GM12892 (cell line): ENCODE measurements around the gene KREMEN2.

Experiments
- POLR2A ChIP-seq: IDR thresholded peaks from 2 replicates; pipeline ENCODE4 v1.6.1; 2011; ENCODE audit warnings: low read depth, low read length, control low read depth
- POLR2AphosphoS5 ChIP-seq: IDR thresholded peaks from 2 replicates; pipeline ENCODE4 v1.6.1; 2011; ENCODE audit warnings: low read depth, low read length, control low read depth
- TAF1 ChIP-seq: IDR thresholded peaks from 2 replicates; pipeline ENCODE4 v1.6.1; 2011; ENCODE audit warnings: low read depth, mild to moderate bottlenecking, control low read depth, low read length, borderline replicate concordance

DNA sequence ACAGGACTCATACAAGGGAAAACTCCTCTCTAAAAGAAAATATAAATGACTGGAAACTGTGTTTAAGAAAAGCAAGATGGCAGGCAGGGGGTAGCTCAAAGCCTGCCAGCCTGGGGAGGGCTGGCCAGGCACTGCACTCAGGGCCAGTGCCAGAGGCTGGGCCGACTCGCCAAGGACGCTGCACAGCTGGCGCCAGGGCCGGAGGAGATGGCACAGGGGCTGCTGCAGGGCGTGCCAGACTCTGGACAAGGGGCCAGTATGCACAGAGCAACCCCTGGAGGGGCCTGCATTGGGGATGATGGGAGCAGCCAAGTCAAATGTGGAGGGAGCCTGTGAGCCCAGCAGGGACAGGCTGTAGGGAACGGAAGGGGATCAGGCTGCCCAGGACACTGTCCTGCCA lies 12.1 kb downstream of the KREMEN2 start:
- TF ChIP-seq TAF1 (no peak), POLR2AphosphoS5 (no peak), POLR2A (no peak)
